Thyroid gland (tissue), 4 donors: Measurements from ENCODE around the gene ACYP2.

Source experiments
- CTCF ChIP-seq, 6 experiments: fragments of 200-600 bp in 3 of 6; fragments of 450-650 bp in 3 of 6; sonication (generic) in 3 of 6; IDR thresholded peaks; one replicate each; pipeline ENCODE4 v1.5.1; 2016 to 2019; ENCODE audit warnings: antibody characterized with exemption in 6 of 6, mild to moderate bottlenecking in 2 of 6, inconsistent platforms in 1 of 6, moderate library complexity in 1 of 6
- POLR2A ChIP-seq, 2 donors: fragments of 450-650 bp; IDR thresholded peaks; one replicate each; pipeline ENCODE4 v1.6.1; 2017; ENCODE audit warnings: antibody characterized with exemption in 2 of 2, mild to moderate bottlenecking in 2 of 2, moderate library complexity in 1 of 2

- no peak for TF ChIP-seq CTCF (IDR thresholded peaks at IDR 0.05)
- no peak for TF ChIP-seq POLR2A (IDR thresholded peaks at IDR 0.05)
Observed at GRCh38 chr2:54308186-54308585, 192.8 kb downstream of the ACYP2 start.
